Activated CD8-positive, alpha-beta T cell treated with anti-CD3 and anti-CD28 coated beads, Interleukin-2, amount 10 ng/mL, durations not matched to agents 7 days and 5 days (primary cell): ENCODE measurements around the gene CLCN1. TPM values are rescaled to one million over a fixed set of nuclear protein-coding genes. Genes with fewer than 3 reads are reported as not detected.
A peak's percentile ranks its signal among the peaks of the same experiment; 100 is the strongest.

Source experiments
- ATAC-seq: fragments of 150-1000 bp; cut with Tn5 transposase; one replicate; pipeline ENCODE4 v1.10.0; 2021; ENCODE audit warnings: moderate library complexity
- CTCF ChIA-PET: fragments of 350-600 bp; sonication (Branson Sonifier 250); formaldehyde crosslinking; loops from one replicate; lab custom pipeline; 2021; ENCODE audit warnings: antibody characterized with exemption; lab: Charles Lee
- POLR2A ChIA-PET: fragments of 350-600 bp; sonication (Branson Sonifier 250); formaldehyde crosslinking; loops from one replicate; lab custom pipeline; 2021; ENCODE audit warnings: antibody characterized with exemption; lab: Charles Lee
- DNase-seq: peaks from one replicate; pipeline ENCODE4 v3.0.0-alpha.2; 2020
- H3K27ac Mint-ChIP-seq: one replicate; pipeline ENCODE4 v1.8.0; 2021; ENCODE audit warnings: mild to moderate bottlenecking, mixed read lengths
- H3K27me3 Mint-ChIP-seq: one replicate; pipeline ENCODE4 v1.8.0; 2021; ENCODE audit warnings: low read depth, mixed read lengths
- H3K36me3 Mint-ChIP-seq: one replicate; pipeline ENCODE4 v1.8.0; 2021; ENCODE audit warnings: low read depth, mixed read lengths
- H3K4me1 Mint-ChIP-seq: one replicate; pipeline ENCODE4 v1.8.0; 2021; ENCODE audit warnings: low read depth, mixed read lengths
- H3K4me3 Mint-ChIP-seq: one replicate; pipeline ENCODE4 v1.8.0; 2021; ENCODE audit warnings: mild to moderate bottlenecking, mixed read lengths
- H3K9me3 Mint-ChIP-seq: one replicate; pipeline ENCODE4 v1.8.0; 2022; ENCODE audit warnings: mixed read lengths; ENCODE audit not compliant: insufficient read depth
- total RNA-seq, 2 experiments: library from RNA; stranded (reverse); gene quantifications; one replicate each; pipeline ENCODE4 v1.2.3, GENCODE V29; 2021

Gene CLCN1
- total RNA-seq, 2 experiments from 2014 or later, result 0.13 TPM; not detected in 1

DNA sequence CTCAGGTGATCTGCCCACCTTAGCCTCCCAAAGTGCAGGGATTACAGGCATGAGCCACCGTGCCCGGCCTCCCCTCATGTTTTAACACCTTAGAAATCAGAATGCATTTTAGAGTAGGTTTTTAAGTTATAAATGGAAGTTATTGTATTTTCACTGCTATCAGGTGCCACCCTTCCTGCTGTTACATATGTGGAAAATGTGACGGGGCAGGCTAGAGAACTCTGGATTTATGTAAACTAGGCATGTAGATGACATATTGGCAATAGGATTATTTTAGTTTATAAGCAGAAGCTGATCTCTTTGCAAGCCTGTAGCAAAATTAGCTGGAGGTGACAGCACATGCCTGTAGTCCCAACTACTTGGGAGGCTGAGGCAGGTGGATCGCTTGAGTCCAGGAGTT, 25.6 kb upstream of the CLCN1 start:
- H3K36me3 Mint-ChIP-seq, result peaks cover 72% of the 10 kb centered on the region
- peaks cover 12% of the 10 kb centered on the region for H3K9me3 Mint-ChIP-seq
- ATAC-seq, result no peak
- H3K27me3 Mint-ChIP-seq, result no peaks in the 10 kb centered on the region
- no peak for DNase-seq
- H3K4me3 Mint-ChIP-seq, result peak overlapping the region; percentile 93
- peak overlapping the region; percentile 86 for H3K27ac Mint-ChIP-seq
- POLR2A ChIA-PET, result interaction anchor here (0.6 to 1.4 kb wide), 4 partner anchors 9 to 27 kb away, joined by 3 to 6 read pairs (median 4); partner anchors contain the start of gene GSTK1
- peaks cover 59% of the 10 kb centered on the region for H3K4me1 Mint-ChIP-seq
- CTCF ChIA-PET, result interaction anchor here (0.8 to 13.9 kb wide), 6 partner anchors 9 to 85 kb away, joined by 3 to 274 read pairs (median 4); no protein-coding TSS in a partner anchor

DNA sequence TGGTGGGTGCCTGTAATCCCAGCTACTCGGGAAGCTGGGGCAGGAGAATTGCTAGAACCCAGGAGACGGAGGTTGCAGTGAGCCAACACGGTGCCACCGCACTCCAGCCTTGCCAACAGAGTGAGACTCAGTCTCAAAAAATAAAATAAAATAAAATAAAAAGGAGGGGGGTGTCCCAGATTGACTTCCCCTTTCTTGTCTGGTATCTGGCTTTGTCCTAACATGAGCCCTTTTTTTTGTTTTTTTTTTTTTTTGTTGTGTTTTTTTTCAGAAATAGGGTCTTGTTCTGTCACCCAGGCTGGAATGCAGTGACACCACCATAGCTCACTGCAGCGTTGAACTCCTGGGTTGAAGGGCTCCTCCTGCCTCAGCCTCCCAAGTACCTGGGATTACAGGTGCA, 23.0 kb upstream of the CLCN1 start:
- Mint-ChIP-seq H3K9me3 (peaks cover 1% of the 10 kb centered on the region), H3K4me1 (peaks cover 65% of the 10 kb centered on the region), H3K27ac (no peak overlapping the region), H3K36me3 (peaks cover 84% of the 10 kb centered on the region), H3K4me3 (no peak overlapping the region), H3K27me3 (no peaks in the 10 kb centered on the region)
- ChIA-PET POLR2A (interaction anchor here (1.1 to 1.6 kb wide), 4 partner anchors 13 to 53 kb away, joined by 3 to 4 read pairs (median 3); no protein-coding TSS in a partner anchor), CTCF (interaction anchor here (0.8 to 13.9 kb wide), 8 partner anchors 8 to 124 kb away, joined by 3 to 274 read pairs (median 5); partner anchors contain the start of gene GSTK1)
- ATAC-seq (no peak), DNase-seq (no peak)

DNA sequence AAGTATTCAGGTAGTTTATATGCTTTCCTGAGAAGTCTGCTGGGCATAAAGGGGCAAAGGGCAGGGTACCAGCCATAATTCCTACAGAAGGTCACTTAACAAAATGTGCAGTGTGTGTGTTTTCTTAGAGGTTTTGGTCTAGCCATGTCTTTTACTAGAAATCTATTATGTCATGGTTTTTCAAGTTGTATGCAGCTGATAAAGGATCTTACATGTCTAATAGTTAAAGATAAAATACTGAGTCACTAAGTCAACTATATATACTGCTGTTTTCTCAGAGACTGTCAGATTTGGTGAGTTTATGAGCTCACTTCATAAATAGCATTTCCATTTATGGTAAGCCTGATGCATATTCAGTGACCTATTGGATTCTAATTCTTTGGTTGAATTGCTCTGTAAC, 20.0 kb upstream of the CLCN1 start:
- Mint-ChIP-seq H3K4me3 (no peak overlapping the region), H3K4me1 (peaks cover 64% of the 10 kb centered on the region), H3K27me3 (no peaks in the 10 kb centered on the region), H3K36me3 (peaks cover 90% of the 10 kb centered on the region), H3K9me3 (no peaks in the 10 kb centered on the region), H3K27ac (peak overlapping the region; percentile 30)
- ChIA-PET POLR2A (interaction anchor here (0.9 to 1.3 kb wide), 4 partner anchors 16 to 52 kb away, joined by 3 to 5 read pairs (median 4); no protein-coding TSS in a partner anchor), CTCF (interaction anchor here (1.0 to 13.9 kb wide), 10 partner anchors 8 to 84 kb away, joined by 3 to 274 read pairs (median 3); partner anchors contain the start of gene CASP2)
- ATAC-seq, result no peak
- no peak for DNase-seq

DNA sequence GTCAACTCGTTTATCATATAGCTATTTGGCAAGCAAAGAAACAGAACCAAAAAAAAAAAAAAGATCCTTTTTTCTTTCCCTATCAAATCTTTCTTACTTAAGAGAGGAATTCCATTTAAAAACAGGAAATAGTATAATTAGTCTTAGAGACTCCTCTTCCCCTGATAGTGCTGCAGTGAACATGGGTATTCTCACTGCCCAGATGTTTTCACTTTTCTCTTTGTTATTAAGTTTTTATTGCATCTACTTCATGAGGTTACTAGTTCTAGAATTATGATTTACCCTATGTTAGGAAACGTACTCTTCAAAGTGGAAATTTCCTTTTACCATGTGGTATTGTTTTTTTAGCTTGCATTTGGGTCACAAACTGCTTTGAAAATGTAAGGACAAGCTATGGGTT, 19.2 kb upstream of the CLCN1 start:
- no peak overlapping the region for H3K27ac Mint-ChIP-seq
- H3K4me1 Mint-ChIP-seq, result peaks cover 59% of the 10 kb centered on the region
- peaks cover 91% of the 10 kb centered on the region for H3K36me3 Mint-ChIP-seq
- CTCF ChIA-PET, result interaction anchor here (0.9 to 13.9 kb wide), 10 partner anchors 9 to 83 kb away, joined by 3 to 274 read pairs (median 3); partner anchors contain the start of gene CASP2
- no peak overlapping the region for H3K4me3 Mint-ChIP-seq
- POLR2A ChIA-PET, result interaction anchor here (1.1 to 1.3 kb wide), 4 partner anchors 17 to 56 kb away, joined by 4 to 5 read pairs (median 4); no protein-coding TSS in a partner anchor
- no peaks in the 10 kb centered on the region for H3K27me3 Mint-ChIP-seq
- no peak for DNase-seq
- no peak for ATAC-seq
- no peaks in the 10 kb centered on the region for H3K9me3 Mint-ChIP-seq

DNA sequence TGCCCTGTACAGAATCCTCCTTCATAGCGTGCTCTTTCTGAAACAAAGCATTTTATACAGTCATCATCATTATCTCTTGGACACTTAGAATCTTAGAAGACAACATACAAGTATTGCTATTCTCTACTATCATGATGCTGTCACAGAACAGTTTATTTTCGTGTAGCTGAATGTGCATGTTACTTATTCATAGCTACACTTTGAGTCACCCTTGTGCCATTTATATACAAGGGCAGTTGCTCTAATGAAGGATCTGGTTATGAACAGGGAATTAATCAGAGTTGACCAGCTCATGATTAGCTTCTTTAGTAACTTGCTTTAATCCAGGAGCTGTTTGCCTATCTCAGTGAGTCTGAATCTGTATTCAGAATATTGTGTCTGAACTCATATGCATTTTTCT, 16.6 kb upstream of the CLCN1 start:
- ChIA-PET CTCF (interaction anchor here (0.7 to 13.9 kb wide), 44 partner anchors 9 to 294 kb away, joined by 3 to 274 read pairs (median 6); partner anchors contain the start of genes CASP2, EPHA1 and GSTK1), POLR2A (interaction anchor here (0.8 to 2.8 kb wide), 5 partner anchors 9 to 80 kb away, joined by 3 to 11 read pairs (median 6); partner anchors contain the start of genes CASP2 and GSTK1)
- H3K9me3 Mint-ChIP-seq, result no peaks in the 10 kb centered on the region
- H3K27ac Mint-ChIP-seq, result no peak overlapping the region
- DNase-seq (no peak), ATAC-seq (no peak)
- H3K4me1 Mint-ChIP-seq, result peaks cover 51% of the 10 kb centered on the region
- no peaks in the 10 kb centered on the region for H3K27me3 Mint-ChIP-seq
- H3K4me3 Mint-ChIP-seq, result no peak overlapping the region
- H3K36me3 Mint-ChIP-seq, result peaks cover 92% of the 10 kb centered on the region

DNA sequence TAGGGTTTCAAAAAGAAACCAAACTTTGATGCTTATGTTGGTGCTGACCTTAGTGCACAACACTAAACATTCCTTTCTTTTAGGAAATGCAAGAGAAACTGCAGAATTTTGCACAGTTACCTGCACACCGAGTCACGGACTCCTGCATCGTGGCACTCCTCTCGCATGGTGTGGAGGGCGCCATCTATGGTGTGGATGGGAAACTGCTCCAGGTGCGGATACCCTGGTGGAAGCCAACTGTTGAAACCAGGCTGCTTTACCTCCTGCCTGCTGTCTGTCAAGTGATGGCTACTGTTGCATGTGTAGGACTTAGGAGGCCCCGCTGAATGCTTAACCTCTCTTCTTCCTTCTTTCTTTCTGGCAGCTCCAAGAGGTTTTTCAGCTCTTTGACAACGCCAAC, 16.1 kb upstream of the CLCN1 start:
- Mint-ChIP-seq H3K27me3 (no peaks in the 10 kb centered on the region), H3K4me3 (no peak overlapping the region), H3K9me3 (no peaks in the 10 kb centered on the region), H3K27ac (no peak overlapping the region), H3K36me3 (peaks cover 92% of the 10 kb centered on the region), H3K4me1 (peaks cover 52% of the 10 kb centered on the region)
- DNase-seq (peak; percentile 71), ATAC-seq (peak; percentile 87)
- CTCF ChIA-PET, result interaction anchor here (0.7 to 13.9 kb wide), 43 partner anchors 9 to 295 kb away, joined by 3 to 274 read pairs (median 6); partner anchors contain the start of genes CASP2, EPHA1 and GSTK1
- POLR2A ChIA-PET, result interaction anchor here (0.8 to 2.8 kb wide), 5 partner anchors 9 to 80 kb away, joined by 3 to 11 read pairs (median 6); partner anchors contain the start of genes CASP2 and GSTK1

DNA sequence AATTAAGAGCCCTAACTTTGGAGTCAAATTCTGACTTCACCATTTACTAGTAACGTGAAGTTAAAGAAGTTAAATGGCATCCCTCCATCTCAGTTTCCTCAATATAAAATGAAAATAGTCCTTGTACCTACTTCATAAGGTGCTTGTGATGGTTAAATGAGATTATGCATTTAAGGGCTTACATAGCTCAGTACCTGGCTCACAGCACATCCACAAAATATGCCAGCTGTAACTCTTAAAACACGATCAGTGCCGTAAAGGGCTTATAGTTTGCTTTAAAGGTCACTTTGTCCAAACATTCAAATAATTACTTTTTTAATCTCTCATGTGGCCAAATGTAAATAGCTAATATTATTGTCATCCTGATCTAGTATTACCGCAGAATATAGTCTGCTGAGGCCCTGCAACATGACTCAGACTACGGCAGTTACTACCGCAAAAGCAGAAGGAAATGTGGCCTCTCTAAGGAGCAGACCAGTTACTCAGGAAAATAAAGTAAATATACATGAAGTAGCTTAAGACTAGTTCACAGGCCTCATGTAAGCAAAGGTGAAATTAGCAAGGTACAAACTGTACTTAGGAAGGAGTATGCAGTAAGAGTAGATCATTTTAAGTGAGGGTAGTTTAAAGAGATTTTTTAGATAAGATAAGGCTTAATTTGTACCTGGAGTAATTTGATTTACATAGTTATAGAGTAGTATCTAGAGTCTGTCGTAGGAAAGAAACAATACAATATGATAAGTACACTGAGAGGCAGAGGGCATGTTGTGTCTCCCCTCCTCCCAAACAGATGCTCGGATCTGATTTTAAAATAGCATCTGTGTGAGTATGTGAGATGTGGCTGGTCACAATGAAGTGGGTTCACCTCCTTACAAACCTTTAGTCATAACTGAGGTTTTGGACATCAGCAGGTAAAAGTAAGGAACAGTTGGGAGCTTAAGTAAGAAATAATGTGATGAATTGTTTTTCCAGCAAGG, 14.7 kb upstream of the CLCN1 start:
- no peak for ATAC-seq
- Mint-ChIP-seq H3K27me3 (no peaks in the 10 kb centered on the region), H3K27ac (no peak overlapping the region), H3K4me3 (no peak overlapping the region), H3K36me3 (peaks cover 89% of the 10 kb centered on the region), H3K9me3 (no peaks in the 10 kb centered on the region), H3K4me1 (peaks cover 49% of the 10 kb centered on the region)
- ChIA-PET CTCF (interaction anchor here (1.0 to 13.9 kb wide), 13 partner anchors 8 to 79 kb away, joined by 3 to 274 read pairs (median 6); partner anchors contain the start of gene CASP2), POLR2A (interaction anchor here (0.8 to 2.8 kb wide), 2 partner anchors 38 to 71 kb away, joined by 3 to 11 read pairs; partner anchors contain the start of gene GSTK1)
- no peak for DNase-seq

DNA sequence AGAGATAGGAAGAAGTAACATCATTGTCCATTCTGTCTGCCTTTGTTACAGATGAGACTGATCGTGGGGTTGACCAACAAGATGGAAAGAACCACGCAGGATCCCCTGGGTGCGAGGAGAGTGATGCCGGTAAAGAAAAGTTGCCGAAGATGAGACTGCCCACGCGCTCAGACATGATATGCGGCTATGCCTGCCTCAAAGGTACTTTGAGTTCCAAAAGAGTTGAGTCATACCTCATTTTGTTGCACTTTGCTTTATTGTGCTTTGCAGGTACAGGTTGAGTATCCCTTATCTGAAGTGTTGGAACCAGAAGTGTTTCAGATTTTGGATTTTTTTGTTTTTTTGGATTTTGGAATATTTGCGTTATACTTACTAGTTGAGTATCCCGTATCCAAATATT, 12.2 kb upstream of the CLCN1 start:
- H3K9me3 Mint-ChIP-seq, result no peaks in the 10 kb centered on the region
- DNase-seq, result no peak
- H3K4me1 Mint-ChIP-seq, result peaks cover 55% of the 10 kb centered on the region
- no peaks in the 10 kb centered on the region for H3K27me3 Mint-ChIP-seq
- ChIA-PET CTCF (interaction anchor here (1.0 to 4.2 kb wide), 3 partner anchors 41 to 64 kb away, joined by 3 to 54 read pairs (median 7); no protein-coding TSS in a partner anchor), POLR2A (no interaction called here)
- H3K4me3 Mint-ChIP-seq, result no peak overlapping the region
- no peak overlapping the region for H3K27ac Mint-ChIP-seq
- peaks cover 92% of the 10 kb centered on the region for H3K36me3 Mint-ChIP-seq
- ATAC-seq, result no peak

DNA sequence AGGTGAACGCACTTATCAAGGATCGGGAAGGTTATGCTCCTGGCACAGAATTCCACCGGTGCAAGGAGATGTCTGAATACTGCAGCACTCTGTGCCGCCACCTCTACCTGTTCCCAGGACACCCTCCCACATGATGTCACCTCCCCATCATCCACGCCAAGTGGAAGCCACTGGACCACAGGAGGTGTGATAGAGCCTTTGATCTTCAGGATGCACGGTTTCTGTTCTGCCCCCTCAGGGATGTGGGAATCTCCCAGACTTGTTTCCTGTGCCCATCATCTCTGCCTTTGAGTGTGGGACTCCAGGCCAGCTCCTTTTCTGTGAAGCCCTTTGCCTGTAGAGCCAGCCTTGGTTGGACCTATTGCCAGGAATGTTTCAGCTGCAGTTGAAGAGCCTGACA, 11.0 kb upstream of the CLCN1 start:
- Mint-ChIP-seq H3K4me1 (peaks cover 50% of the 10 kb centered on the region), H3K36me3 (peaks cover 94% of the 10 kb centered on the region), H3K27me3 (no peaks in the 10 kb centered on the region), H3K9me3 (no peaks in the 10 kb centered on the region), H3K4me3 (no peak overlapping the region), H3K27ac (peak overlapping the region; percentile 39)
- POLR2A ChIA-PET, result interaction anchor here (0.8 to 1.1 kb wide), 2 partner anchors 42 to 64 kb away, joined by 3 read pairs; partner anchors contain the start of gene GSTK1
- ATAC-seq, result peak; percentile 26
- CTCF ChIA-PET, result interaction anchor here (0.7 to 4.2 kb wide), 19 partner anchors 9 to 102 kb away, joined by 3 to 54 read pairs (median 5); partner anchors contain the start of gene CASP2
- no peak for DNase-seq

DNA sequence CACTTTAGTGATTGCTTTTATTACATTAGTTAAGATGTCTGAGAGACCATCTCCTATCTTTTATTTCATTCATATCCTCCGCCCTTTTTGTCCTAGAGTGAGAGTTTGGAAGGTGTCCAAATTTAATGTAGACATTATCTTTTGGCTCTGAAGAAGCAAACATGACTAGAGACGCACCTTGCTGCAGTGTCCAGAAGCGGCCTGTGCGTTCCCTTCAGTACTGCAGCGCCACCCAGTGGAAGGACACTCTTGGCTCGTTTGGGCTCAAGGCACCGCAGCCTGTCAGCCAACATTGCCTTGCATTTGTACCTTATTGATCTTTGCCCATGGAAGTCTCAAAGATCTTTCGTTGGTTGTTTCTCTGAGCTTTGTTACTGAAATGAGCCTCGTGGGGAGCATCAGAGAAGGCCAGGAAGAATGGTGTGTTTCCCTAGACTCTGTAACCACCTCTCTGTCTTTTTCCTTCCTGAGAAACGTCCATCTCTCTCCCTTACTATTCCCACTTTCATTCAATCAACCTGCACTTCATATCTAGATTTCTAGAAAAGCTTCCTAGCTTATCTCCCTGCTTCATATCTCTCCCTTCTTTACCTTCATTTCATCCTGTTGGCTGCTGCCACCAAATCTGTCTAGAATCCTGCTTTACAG, 10.4 kb upstream of the CLCN1 start:
- Mint-ChIP-seq H3K9me3 (no peaks in the 10 kb centered on the region), H3K4me3 (no peak overlapping the region), H3K4me1 (peaks cover 51% of the 10 kb centered on the region), H3K27me3 (no peaks in the 10 kb centered on the region), H3K36me3 (peaks cover 94% of the 10 kb centered on the region), H3K27ac (peak overlapping the region; percentile 9)
- ChIA-PET POLR2A (interaction anchor here (0.8 to 1.1 kb wide), 2 partner anchors 42 to 65 kb away, joined by 3 read pairs; partner anchors contain the start of gene GSTK1), CTCF (interaction anchor here (0.7 to 4.2 kb wide), 22 partner anchors 9 to 102 kb away, joined by 3 to 54 read pairs (median 5); partner anchors contain the start of gene CASP2)
- peak; percentile 57 for ATAC-seq
- DNase-seq, result peak; percentile 72
